Peyer's patch (tissue), 4 donors: ENCODE measurements around the gene HSPA4.
"Not testable (repeated sequence)": the region's sequence is repeated elsewhere in the genome, so short reads cannot be mapped to it uniquely, and the experiment has no call there.

Experiments
- POLR2A ChIP-seq, 2 donors: fragments of 450-650 bp; IDR thresholded peaks; one replicate each; pipeline ENCODE4 v1.5.1; 2017; ENCODE audit warnings: antibody characterized with exemption in 2 of 2, mild to moderate bottlenecking in 2 of 2, moderate library complexity in 2 of 2
- TF ChIP-seq, protein P1 (sequence below), 6 experiments: fragments of 450-650 bp in 4 of 6; fragments of 200-600 bp in 2 of 6; sonication (generic) in 1 of 6; IDR thresholded peaks; one replicate each; pipeline ENCODE4 v1.5.1; 2017 to 2019; ENCODE audit warnings: antibody characterized with exemption in 6 of 6, mild to moderate bottlenecking in 3 of 6, moderate library complexity in 1 of 6

DNA sequence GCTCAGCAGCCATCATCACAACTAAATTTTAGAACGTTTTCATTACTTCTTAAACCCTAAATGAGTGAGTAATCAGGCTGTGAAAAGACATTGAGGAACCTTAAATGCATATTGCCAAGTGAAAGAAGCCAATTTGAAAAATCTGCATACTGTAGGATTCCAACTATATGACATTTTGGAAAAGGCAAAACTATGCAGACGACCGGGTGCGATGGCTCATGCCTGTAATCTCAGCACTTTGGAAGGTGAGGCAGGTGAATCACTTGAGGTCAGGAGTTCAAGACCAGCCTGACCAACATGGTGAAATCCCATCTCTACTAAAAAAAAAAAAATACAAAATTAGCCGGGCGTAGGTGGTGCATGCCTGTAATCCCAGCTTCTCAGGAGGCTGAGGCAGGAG, 33.4 kb downstream of the HSPA4 start:
- TF ChIP-seq, protein P1, sequence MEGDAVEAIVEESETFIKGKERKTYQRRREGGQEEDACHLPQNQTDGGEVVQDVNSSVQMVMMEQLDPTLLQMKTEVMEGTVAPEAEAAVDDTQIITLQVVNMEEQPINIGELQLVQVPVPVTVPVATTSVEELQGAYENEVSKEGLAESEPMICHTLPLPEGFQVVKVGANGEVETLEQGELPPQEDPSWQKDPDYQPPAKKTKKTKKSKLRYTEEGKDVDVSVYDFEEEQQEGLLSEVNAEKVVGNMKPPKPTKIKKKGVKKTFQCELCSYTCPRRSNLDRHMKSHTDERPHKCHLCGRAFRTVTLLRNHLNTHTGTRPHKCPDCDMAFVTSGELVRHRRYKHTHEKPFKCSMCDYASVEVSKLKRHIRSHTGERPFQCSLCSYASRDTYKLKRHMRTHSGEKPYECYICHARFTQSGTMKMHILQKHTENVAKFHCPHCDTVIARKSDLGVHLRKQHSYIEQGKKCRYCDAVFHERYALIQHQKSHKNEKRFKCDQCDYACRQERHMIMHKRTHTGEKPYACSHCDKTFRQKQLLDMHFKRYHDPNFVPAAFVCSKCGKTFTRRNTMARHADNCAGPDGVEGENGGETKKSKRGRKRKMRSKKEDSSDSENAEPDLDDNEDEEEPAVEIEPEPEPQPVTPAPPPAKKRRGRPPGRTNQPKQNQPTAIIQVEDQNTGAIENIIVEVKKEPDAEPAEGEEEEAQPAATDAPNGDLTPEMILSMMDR (IDR thresholded peaks at IDR 0.05), result not testable (repeated sequence)
- not testable (repeated sequence) for TF ChIP-seq POLR2A (IDR thresholded peaks at IDR 0.05)
